ENCODE data around the gene ATG12. TPM values are rescaled to one million over a fixed set of nuclear protein-coding genes. Genes with fewer than 3 reads are reported as not detected.
"Not testable (repeated sequence)": the region's sequence is repeated elsewhere in the genome, so short reads cannot be mapped to it uniquely, and the experiment has no call there.

ATG12 gene
- total and polyA plus RNA-seq, 4 donors: 14.8 to 43.1 (median 24.1) TPM

DNA sequence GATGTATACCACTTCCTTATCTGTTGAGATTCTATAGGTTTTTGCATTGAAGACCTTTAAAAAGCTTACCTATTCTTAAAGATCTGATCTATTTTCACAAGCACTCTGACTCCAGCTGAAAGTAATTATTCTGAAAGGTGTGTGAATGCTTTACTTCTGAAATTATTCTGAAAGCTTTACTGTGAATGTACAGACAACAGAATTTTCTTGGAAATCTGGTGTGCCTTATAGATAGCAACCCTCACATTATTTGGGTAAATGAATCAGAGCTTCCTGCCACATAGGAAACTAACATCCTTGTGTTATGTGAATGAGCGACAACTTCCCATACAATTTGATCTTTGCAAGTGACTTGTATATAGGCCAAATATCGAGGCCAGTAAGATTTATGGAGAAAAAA is 31.4 kb downstream of the ATG12 start:
- Histone ChIP-seq H3K4me1 (ENCODE audit: control insufficient read depth in 4 of 4, insufficient read depth in 4 of 4, low read length in 3 of 4) (peaks cover 2 to 64% (median 24%) of the 10 kb centered on the region in 4 donors), H3K27ac (ENCODE audit: low read depth in 1 of 2, low read length in 2 of 2) (no peak overlapping the region), H3K9ac (ENCODE audit: low read depth in 1 of 2, low read length in 2 of 2) (no peak overlapping the region), H3K9me3 (ENCODE audit: control insufficient read depth in 4 of 4, low read length in 3 of 4) (no peaks in the 10 kb centered on the region), H3K27me3 (ENCODE audit: control insufficient read depth in 4 of 4, insufficient read depth in 4 of 4, low read length in 3 of 4) (no peaks in the 10 kb centered on the region), H3K36me3 (ENCODE audit: control insufficient read depth in 4 of 4, insufficient read depth in 3 of 4, low read depth in 1 of 4, low read length in 3 of 4) (peaks cover 6 to 60% (median 27%) of the 10 kb centered on the region in 4 donors), H3K4me3 (ENCODE audit: low read depth in 1 of 3, low read length in 3 of 3) (no peak overlapping the region)
- DNase-seq (ENCODE audit: low spot score): no peak
- WGBS: 74% methylated on average over 2 of the region's 2 CpGs
- TF ChIP-seq, protein P1, sequence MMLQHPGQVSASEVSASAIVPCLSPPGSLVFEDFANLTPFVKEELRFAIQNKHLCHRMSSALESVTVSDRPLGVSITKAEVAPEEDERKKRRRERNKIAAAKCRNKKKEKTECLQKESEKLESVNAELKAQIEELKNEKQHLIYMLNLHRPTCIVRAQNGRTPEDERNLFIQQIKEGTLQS (IDR thresholded peaks at IDR 0.05): no peak
- TF ChIP-seq RAD21 (IDR thresholded peaks at IDR 0.05) (no peak), NR2F2 (IDR thresholded peaks at IDR 0.05) (no peak), MAX (IDR thresholded peaks at IDR 0.05) (no peak), HNF4A (conservative IDR thresholded peaks at IDR 0.05) (no peak), SP1 (IDR thresholded peaks at IDR 0.05) (no peak), YY1 (IDR thresholded peaks at IDR 0.05) (no peak), HNF4G (IDR thresholded peaks at IDR 0.05) (no peak), FOXA2 (IDR thresholded peaks at IDR 0.05) (no peak), ZBTB33 (IDR thresholded peaks at IDR 0.05) (no peak), GABPA (IDR thresholded peaks at IDR 0.05 in 1 of 2, conservative IDR thresholded peaks at IDR 0.05 in 1 of 2) (no peak)

GRCh38 chr5:115808066-115808465 is 33.3 kb downstream of the ATG12 start:
- H3K27ac ChIP-seq (ENCODE audit: low read depth in 1 of 2, low read length in 2 of 2); H3K4me3 ChIP-seq (ENCODE audit: low read depth in 1 of 3, low read length in 3 of 3); H3K27me3 ChIP-seq (ENCODE audit: control insufficient read depth in 4 of 4, insufficient read depth in 4 of 4, low read length in 3 of 4); DNase-seq (ENCODE audit: low spot score); H3K9me3 ChIP-seq (ENCODE audit: control insufficient read depth in 4 of 4, low read length in 3 of 4); H3K9ac ChIP-seq (ENCODE audit: low read depth in 1 of 2, low read length in 2 of 2): not testable (repeated sequence)
- Histone ChIP-seq H3K4me1 (ENCODE audit: control insufficient read depth in 4 of 4, insufficient read depth in 4 of 4, low read length in 3 of 4) (peaks cover 3 to 66% (median 24%) of the 10 kb centered on the region in 4 donors), H3K36me3 (ENCODE audit: control insufficient read depth in 4 of 4, insufficient read depth in 3 of 4, low read depth in 1 of 4, low read length in 3 of 4) (peaks cover 5 to 74% (median 31%) of the 10 kb centered on the region in 4 donors)
- 90% methylated on average over 2 of the region's 2 CpGs for WGBS

DNA sequence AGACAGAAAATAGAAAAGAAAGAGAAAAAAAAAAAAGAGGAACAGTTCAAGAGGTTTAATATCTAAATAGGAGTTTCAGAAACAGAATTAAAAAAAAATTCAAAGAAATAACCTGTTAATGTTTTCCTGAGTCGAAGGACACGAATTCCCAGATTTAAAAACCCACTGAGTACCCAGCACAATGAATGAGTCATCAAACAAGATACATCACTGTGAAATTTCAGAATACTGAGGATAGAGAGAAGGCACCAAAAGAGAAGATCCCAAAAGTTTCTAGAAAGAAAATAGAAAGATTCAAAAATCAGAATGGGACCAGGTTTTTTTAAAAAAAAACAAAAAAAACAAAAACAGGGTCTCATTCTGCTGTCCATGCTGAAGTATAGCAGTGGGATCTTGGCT is 33.7 kb downstream of the ATG12 start:
- Histone ChIP-seq H3K27me3 (ENCODE audit: control insufficient read depth in 4 of 4, insufficient read depth in 4 of 4, low read length in 3 of 4) (no peaks in the 10 kb centered on the region), H3K9ac (ENCODE audit: low read depth in 1 of 2, low read length in 2 of 2) (no peak overlapping the region), H3K27ac (ENCODE audit: low read depth in 1 of 2, low read length in 2 of 2) (peak overlapping the region in 1 of 2 donors; percentile 22), H3K36me3 (ENCODE audit: control insufficient read depth in 4 of 4, insufficient read depth in 3 of 4, low read depth in 1 of 4, low read length in 3 of 4) (peaks cover 4 to 75% (median 31%) of the 10 kb centered on the region in 4 donors), H3K9me3 (ENCODE audit: control insufficient read depth in 4 of 4, low read length in 3 of 4) (no peaks in the 10 kb centered on the region), H3K4me1 (ENCODE audit: control insufficient read depth in 4 of 4, insufficient read depth in 4 of 4, low read length in 3 of 4) (peaks cover 3 to 68% (median 24%) of the 10 kb centered on the region in 4 donors), H3K4me3 (ENCODE audit: low read depth in 1 of 3, low read length in 3 of 3) (no peak overlapping the region)
- DNase-seq (ENCODE audit: low spot score): no peak
- 66% methylated on average over 2 of the region's 2 CpGs for WGBS
- TF ChIP-seq REST (IDR thresholded peaks at IDR 0.05) (no peak), MAX (IDR thresholded peaks at IDR 0.05) (no peak), JUND (IDR thresholded peaks at IDR 0.05) (no peak), YY1 (IDR thresholded peaks at IDR 0.05) (no peak), CTCF (IDR thresholded peaks at IDR 0.05; ENCODE audit: low read depth, low read length, missing input control) (no peak), HNF4A (conservative IDR thresholded peaks at IDR 0.05) (no peak), TAF1 (conservative IDR thresholded peaks at IDR 0.05) (no peak), GABPA (IDR thresholded peaks at IDR 0.05 in 1 of 2, conservative IDR thresholded peaks at IDR 0.05 in 1 of 2) (no peak), EGR1 (IDR thresholded peaks at IDR 0.05; ENCODE audit: low read depth in 2 of 2) (no peak), SP1 (IDR thresholded peaks at IDR 0.05) (no peak), FOXA2 (IDR thresholded peaks at IDR 0.05) (no peak), HNF4G (IDR thresholded peaks at IDR 0.05) (no peak), RAD21 (IDR thresholded peaks at IDR 0.05) (no peak), ZBTB33 (IDR thresholded peaks at IDR 0.05) (no peak), FOXA1 (IDR thresholded peaks at IDR 0.05) (no peak), RXRA (IDR thresholded peaks at IDR 0.05) (no peak)

All from liver (tissue), 9 donors.